Keratinocyte (primary cell): ENCODE measurements around the gene RNF39. TPM values are rescaled to one million over a fixed set of nuclear protein-coding genes. Genes with fewer than 3 reads are reported as not detected.

ENCODE experiments used
- DNase-seq: peaks from one replicate; pipeline ENCODE4 v3.0.0-alpha.2; 2011; ENCODE audit warnings: low read depth, missing footprints, low spot score
- FAIRE-seq: peaks from 2 replicates; lab custom pipeline; 2011; peaks lifted over from hg19 to GRCh38; lab: Jason Lieb, UNC
- H2AFZ ChIP-seq: 2 replicates; pipeline ENCODE4 v1.6.0; 2012; ENCODE audit warnings: low read length, control low read depth, inconsistent platforms; ENCODE audit not compliant: control insufficient read depth
- H3K27ac ChIP-seq: 2 replicates; pipeline ENCODE4 v1.5.1; 2011; ENCODE audit warnings: low read length; ENCODE audit not compliant: control insufficient read depth, insufficient read depth
- H3K27me3 ChIP-seq: 3 replicates; pipeline ENCODE4 v1.6.0; 2011; ENCODE audit warnings: low read length; ENCODE audit not compliant: control insufficient read depth, insufficient read depth; ENCODE audit errors: extremely low read depth
- H3K36me3 ChIP-seq, 2 experiments: 2 replicates in 1 of 2; 3 replicates in 1 of 2; pipeline ENCODE4 v1.5.1; 2011; ENCODE audit warnings: low read length in 2 of 2, mild to moderate bottlenecking in 1 of 2; ENCODE audit not compliant: control insufficient read depth in 2 of 2, insufficient read depth in 2 of 2; ENCODE audit errors: extremely low read depth in 1 of 2
- H3K4me1 ChIP-seq: 3 replicates; pipeline ENCODE4 v1.5.1; 2011; ENCODE audit warnings: low read length; ENCODE audit not compliant: control insufficient read depth, insufficient read depth; ENCODE audit errors: extremely low read depth
- H3K4me2 ChIP-seq: 3 replicates; pipeline ENCODE4 v1.6.0; 2011; ENCODE audit warnings: low read depth, low read length; ENCODE audit not compliant: control insufficient read depth, insufficient read depth; ENCODE audit errors: extremely low read depth
- H3K4me3 ChIP-seq, 3 experiments: fragments of 200-600 bp in 1 of 3; sonication (generic) in 1 of 3; 2 replicates in 2 of 3; 3 replicates in 1 of 3; pipeline ENCODE4 v1.5.1; 2011 to 2016; ENCODE audit warnings: low read length in 3 of 3, mild to moderate bottlenecking in 3 of 3, control low read depth in 2 of 3, inconsistent platforms in 1 of 3, low read depth in 1 of 3, mixed read lengths in 1 of 3, mixed run types in 1 of 3, moderate library complexity in 1 of 3; ENCODE audit not compliant: control insufficient read depth in 2 of 3, insufficient read depth in 2 of 3; ENCODE audit errors: extremely low read depth in 1 of 3
- H3K79me2 ChIP-seq: 2 replicates; pipeline ENCODE4 v1.6.0; 2012; ENCODE audit warnings: low read length; ENCODE audit not compliant: control insufficient read depth, insufficient read depth
- H3K9ac ChIP-seq: 3 replicates; pipeline ENCODE4 v1.6.0; 2011; ENCODE audit warnings: low read length; ENCODE audit not compliant: control insufficient read depth, insufficient read depth; ENCODE audit errors: extremely low read depth
- H3K9me1 ChIP-seq: 3 replicates; pipeline ENCODE4 v1.6.0; 2011; ENCODE audit warnings: low read length; ENCODE audit not compliant: control insufficient read depth, insufficient read depth; ENCODE audit errors: extremely low read depth
- H3K9me3 ChIP-seq: 2 replicates; pipeline ENCODE4 v1.5.1; 2012; ENCODE audit warnings: low read depth, low read length; ENCODE audit not compliant: control insufficient read depth
- H4K20me1 ChIP-seq: 3 replicates; pipeline ENCODE4 v1.6.0; 2011; ENCODE audit warnings: low read length; ENCODE audit not compliant: control insufficient read depth, insufficient read depth; ENCODE audit errors: extremely low read depth
- EZH2 ChIP-seq: IDR thresholded peaks from one replicate; pipeline ENCODE4 v1.6.1; 2012; ENCODE audit warnings: inconsistent platforms, mild to moderate bottlenecking, low read length, moderate library complexity
- dilution Hi-C: fragments of 300-500 bp; cut with MboI; formaldehyde crosslinking; loops from one replicate; pipeline ENCODE4 v1.7.0; 2020; ENCODE audit warnings: low sequenced_read_pairs; ENCODE audit not compliant: extremely low pct_ligation_motif_present
- polyA plus RNA-seq, 5 experiments: library from polyadenylated mRNA; depleted of rRNA in 3 of 5; stranded (reverse) in 3 of 5; stranded (forward) in 1 of 5; unstranded in 1 of 5; fragments of >200 nt; gene quantifications; 1 replicate in 1 of 5; 2 replicates in 3 of 5; 3 replicates in 1 of 5; pipeline versions ENCODE4 v1.2.1 to v1.2.3, GENCODE V29; 2011 to 2012; ENCODE audit warnings: missing spikeins in 2 of 5, low read depth in 1 of 5, low replicate concordance in 1 of 5
- TF ChIP-seq, protein P1 (sequence below), 3 experiments: IDR thresholded peaks in 1 of 3; conservative IDR thresholded peaks in 1 of 3; optimal IDR thresholded peaks in 1 of 3; 2 replicates in 2 of 3; 3 replicates in 1 of 3; pipeline versions ENCODE3 to v1.5.1; 2011; ENCODE audit warnings: low read length in 3 of 3, mild to moderate bottlenecking in 3 of 3, moderate library complexity in 2 of 3, control low read depth in 1 of 3, inconsistent platforms in 1 of 3; ENCODE audit not compliant: insufficient read depth in 2 of 3; ENCODE audit errors: extremely low read depth in 1 of 3

The RNF39 gene
- polyA plus RNA-seq, 1 donor (not counting 4 experiments of a cell fraction or from before 2014, with no cell fraction given): 4.4 TPM

DNA sequence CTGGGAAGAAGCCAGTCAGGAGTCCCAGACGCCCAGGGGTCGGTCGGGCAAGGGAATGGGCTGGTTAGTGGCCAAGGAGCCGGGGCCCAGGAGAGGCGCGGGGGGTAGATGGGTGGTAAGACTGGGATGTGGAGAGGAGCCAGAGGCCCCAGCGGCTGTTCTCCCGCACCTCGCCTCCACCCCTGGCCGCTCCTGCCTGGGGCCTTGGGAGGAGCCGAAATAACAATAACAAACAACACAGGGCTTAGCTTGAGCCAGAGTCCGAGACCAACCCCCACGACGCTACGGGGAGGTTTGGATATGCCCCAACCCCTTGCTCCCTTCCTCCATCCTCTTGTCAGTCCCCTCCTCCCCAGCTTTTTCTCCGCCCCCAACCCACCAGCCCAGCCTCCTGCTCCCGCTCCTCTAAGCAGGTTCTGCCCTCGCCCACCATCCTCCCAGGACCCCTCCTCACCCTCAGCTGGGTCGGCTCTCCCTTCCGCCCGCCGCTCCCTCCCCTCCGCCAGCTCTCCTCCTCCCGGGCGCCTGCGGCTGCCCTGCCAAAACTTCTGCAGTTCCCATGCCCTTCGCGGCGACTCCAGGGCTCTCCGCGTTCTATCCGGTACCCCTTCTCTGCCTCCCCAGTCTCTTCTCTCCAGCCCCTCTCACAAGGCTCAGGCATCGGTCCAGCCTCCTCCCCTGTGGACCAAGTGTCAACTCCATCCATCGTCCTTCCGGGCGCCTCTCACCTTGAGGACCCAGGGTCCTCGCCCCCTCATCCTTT lies 1.1 kb downstream of the RNF39 start:
- Histone ChIP-seq H3K4me3 (peak overlapping the region; percentile 59 to 90 (median 77)), H3K79me2 (no peaks in the 10 kb centered on the region), H3K4me2 (peak overlapping the region; percentile 95), H3K9me3 (no peaks in the 10 kb centered on the region), H3K9ac (peak overlapping the region; percentile 74), H3K9me1 (no peaks in the 10 kb centered on the region), H3K36me3 (peaks cover 4 to 7% of the 10 kb centered on the region in 2 experiments), H3K27me3 (peaks cover 4% of the 10 kb centered on the region), H3K4me1 (peaks cover 15% of the 10 kb centered on the region), H4K20me1 (no peaks in the 10 kb centered on the region), H3K27ac (peak overlapping the region; percentile 63), H2AFZ (peak overlapping the region; percentile 63)
- FAIRE-seq (peak; percentile 9), DNase-seq (no peak)
- TF ChIP-seq, protein P1, sequence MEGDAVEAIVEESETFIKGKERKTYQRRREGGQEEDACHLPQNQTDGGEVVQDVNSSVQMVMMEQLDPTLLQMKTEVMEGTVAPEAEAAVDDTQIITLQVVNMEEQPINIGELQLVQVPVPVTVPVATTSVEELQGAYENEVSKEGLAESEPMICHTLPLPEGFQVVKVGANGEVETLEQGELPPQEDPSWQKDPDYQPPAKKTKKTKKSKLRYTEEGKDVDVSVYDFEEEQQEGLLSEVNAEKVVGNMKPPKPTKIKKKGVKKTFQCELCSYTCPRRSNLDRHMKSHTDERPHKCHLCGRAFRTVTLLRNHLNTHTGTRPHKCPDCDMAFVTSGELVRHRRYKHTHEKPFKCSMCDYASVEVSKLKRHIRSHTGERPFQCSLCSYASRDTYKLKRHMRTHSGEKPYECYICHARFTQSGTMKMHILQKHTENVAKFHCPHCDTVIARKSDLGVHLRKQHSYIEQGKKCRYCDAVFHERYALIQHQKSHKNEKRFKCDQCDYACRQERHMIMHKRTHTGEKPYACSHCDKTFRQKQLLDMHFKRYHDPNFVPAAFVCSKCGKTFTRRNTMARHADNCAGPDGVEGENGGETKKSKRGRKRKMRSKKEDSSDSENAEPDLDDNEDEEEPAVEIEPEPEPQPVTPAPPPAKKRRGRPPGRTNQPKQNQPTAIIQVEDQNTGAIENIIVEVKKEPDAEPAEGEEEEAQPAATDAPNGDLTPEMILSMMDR (optimal IDR thresholded peaks at IDR 0.05 in 1 of 3, IDR thresholded peaks at IDR 0.05 in 1 of 3, conservative IDR thresholded peaks at IDR 0.05 in 1 of 3; ENCODE audit: extremely low read depth in 1 of 3, insufficient read depth in 2 of 3, low read length in 3 of 3): peak in 1 of 3 experiments; percentile 0
- TF ChIP-seq EZH2: no peak
- dilution Hi-C loops: loop anchor here (10.0 kb wide), 1 partner anchor 60 kb away; the partner anchor contains the start of gene TRIM40

DNA sequence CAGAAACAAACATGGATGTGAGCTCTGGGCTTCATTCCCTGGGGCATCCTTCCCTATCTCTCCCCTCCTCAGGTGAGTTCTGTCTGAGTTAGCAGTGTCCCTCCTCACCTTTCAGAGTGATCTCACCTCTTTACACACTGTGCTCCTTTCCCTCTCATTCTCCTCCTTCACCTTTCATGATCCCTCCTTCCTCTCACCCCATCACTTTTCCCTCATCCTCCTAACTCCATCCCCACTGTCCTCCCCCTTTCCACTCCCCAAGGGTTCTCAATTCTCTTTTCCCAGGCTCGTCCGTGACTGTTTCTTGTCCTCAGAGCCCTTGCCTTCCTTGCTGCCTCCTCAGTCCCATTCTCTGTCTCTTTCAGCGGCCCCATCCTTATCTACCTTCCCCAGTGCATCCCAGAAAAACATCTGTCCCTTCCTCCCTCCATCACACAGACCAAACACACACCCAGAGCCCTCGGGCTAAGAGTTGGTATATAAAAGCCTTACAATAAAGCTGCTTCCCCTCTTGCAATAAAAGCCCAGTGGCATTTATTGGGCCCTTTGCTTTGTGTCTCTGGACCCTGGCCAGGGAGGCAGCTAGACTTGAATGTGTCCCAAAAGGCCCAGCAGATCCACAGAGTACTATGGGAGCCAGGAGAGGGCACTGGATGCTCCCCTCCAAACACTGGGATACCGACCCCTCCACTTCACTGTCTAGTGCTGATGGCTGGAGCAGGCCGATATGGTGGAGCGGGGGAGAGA lies 1.9 kb downstream of the RNF39 start:
- H3K9me1 ChIP-seq: no peaks in the 10 kb centered on the region
- DNase-seq (no peak), FAIRE-seq (no peak)
- peak overlapping the region; percentile 59 to 90 (median 77) for H3K4me3 ChIP-seq
- dilution Hi-C loops: loop anchor here (10.0 kb wide), 1 partner anchor 61 kb away; the partner anchor contains the start of gene TRIM40
- peaks cover 2% of the 10 kb centered on the region for H3K79me2 ChIP-seq
- peaks cover 4 to 7% of the 10 kb centered on the region in 2 experiments for H3K36me3 ChIP-seq
- peak overlapping the region; percentile 95 for H3K4me2 ChIP-seq
- H3K27me3 ChIP-seq: peaks cover 4% of the 10 kb centered on the region
- H2AFZ ChIP-seq: no peak overlapping the region
- no peaks in the 10 kb centered on the region for H4K20me1 ChIP-seq
- H3K27ac ChIP-seq: no peak overlapping the region
- peaks cover 15% of the 10 kb centered on the region for H3K4me1 ChIP-seq
- H3K9ac ChIP-seq: peak overlapping the region; percentile 74
- H3K9me3 ChIP-seq: no peaks in the 10 kb centered on the region
- no peak for TF ChIP-seq EZH2
- TF ChIP-seq, protein P1 (optimal IDR thresholded peaks at IDR 0.05 in 1 of 3, IDR thresholded peaks at IDR 0.05 in 1 of 3, conservative IDR thresholded peaks at IDR 0.05 in 1 of 3; ENCODE audit: extremely low read depth in 1 of 3, insufficient read depth in 2 of 3, low read length in 3 of 3): peak in 1 of 3 experiments; percentile 0
